HEK293 (cell line): ENCODE data around the gene CLPSL2.

Experiments used
- CTCF ChIA-PET: fragments of 350-600 bp; formaldehyde crosslinking; extraction: SDS; loops from one replicate; lab custom pipeline; 2021; ENCODE audit warnings: antibody characterized with exemption; lab: Yijun Ruan, JAX
- POLR2A ChIA-PET: fragments of 300-600 bp; formaldehyde crosslinking; extraction: SDS; loops from one replicate; lab custom pipeline; 2020; ENCODE audit warnings: antibody characterized with exemption, inconsistent platforms; lab: Yijun Ruan, JAX
- H3K27ac ChIP-seq: fragments of 200-500 bp; sonication (Bioruptor generic); 2 replicates; pipeline ENCODE4 v1.5.1; 2014; ENCODE audit warnings: low read depth, low read length, control low read depth, inconsistent platforms; ENCODE audit errors: extremely low read depth
- H3K36me3 ChIP-seq, 2 experiments: fragments of 200-500 bp in 1 of 2; sonication (Bioruptor generic) in 1 of 2; 1 replicate in 1 of 2; 2 replicates in 1 of 2; pipeline ENCODE4 v1.5.1; 2014 to 2017; ENCODE audit warnings: inconsistent platforms in 2 of 2, low read length in 2 of 2; ENCODE audit not compliant: control insufficient read depth in 2 of 2, insufficient read depth in 1 of 2
- H3K4me1 ChIP-seq: fragments of 200-500 bp; sonication (Bioruptor generic); 2 replicates; pipeline ENCODE4 v1.5.1; 2014; ENCODE audit warnings: mild to moderate bottlenecking, low read length, inconsistent platforms; ENCODE audit not compliant: control insufficient read depth, insufficient read depth
- H3K4me3 ChIP-seq: 2 replicates; pipeline ENCODE4 v1.5.1; 2011; ENCODE audit warnings: low read depth, mild to moderate bottlenecking, control low read depth, low read length, moderate library complexity
- H3K9me3 ChIP-seq: fragments of 200-500 bp; sonication (Bioruptor generic); 2 replicates; pipeline ENCODE4 v1.5.1; 2014; ENCODE audit warnings: low read depth, low read length, inconsistent platforms; ENCODE audit not compliant: control insufficient read depth, insufficient read depth
- PATZ1 ChIP-seq: fragments of 450-650 bp; formaldehyde crosslinking; IDR thresholded peaks from 2 replicates; pipeline ENCODE4 v1.5.1; 2016; ENCODE audit warnings: missing biosample characterization, missing genetic modification characterization
- RBAK ChIP-seq: fragments of 450-650 bp; formaldehyde crosslinking; IDR thresholded peaks from 2 replicates; pipeline ENCODE4 v1.5.1; 2016; ENCODE audit warnings: missing biosample characterization, missing genetic modification characterization
- SCRT2 ChIP-seq: fragments of 450-650 bp; formaldehyde crosslinking; IDR thresholded peaks from 2 replicates; pipeline ENCODE4 v1.5.1; 2016; ENCODE audit warnings: missing biosample characterization, missing genetic modification characterization
- YY1 ChIP-seq: fragments of 450-650 bp; formaldehyde crosslinking; IDR thresholded peaks from 2 replicates; pipeline ENCODE4 v1.5.1; 2018; ENCODE audit warnings: missing biosample characterization, missing genetic modification characterization
- ZBTB1 ChIP-seq: fragments of 450-650 bp; formaldehyde crosslinking; IDR thresholded peaks from 2 replicates; pipeline ENCODE4 v1.5.1; 2016; ENCODE audit warnings: missing biosample characterization, missing genetic modification characterization
- ZBTB20 ChIP-seq: fragments of 450-650 bp; formaldehyde crosslinking; IDR thresholded peaks from 2 replicates; pipeline ENCODE4 v1.5.1; 2016; ENCODE audit warnings: missing biosample characterization, missing genetic modification characterization
- ZBTB21 ChIP-seq: fragments of 450-650 bp; formaldehyde crosslinking; IDR thresholded peaks from 2 replicates; pipeline ENCODE4 v1.5.1; 2017; ENCODE audit warnings: missing biosample characterization, missing genetic modification characterization
- ZBTB26 ChIP-seq: fragments of 450-650 bp; formaldehyde crosslinking; optimal IDR thresholded peaks from 2 replicates; pipeline ENCODE3; 2016; ENCODE audit warnings: missing biosample characterization, mild to moderate bottlenecking, missing genetic modification characterization
- ZFHX2 ChIP-seq: fragments of 450-650 bp; formaldehyde crosslinking; conservative IDR thresholded peaks from 2 replicates; pipeline ENCODE4 v1.5.1; 2016; ENCODE audit warnings: missing biosample characterization, missing genetic modification characterization
- ZFP41 ChIP-seq: fragments of 450-650 bp; formaldehyde crosslinking; IDR thresholded peaks from 2 replicates; pipeline ENCODE4 v1.5.1; 2016; ENCODE audit warnings: missing biosample characterization, missing genetic modification characterization, borderline replicate concordance
- ZNF140 ChIP-seq: fragments of 450-650 bp; formaldehyde crosslinking; IDR thresholded peaks from 2 replicates; pipeline ENCODE4 v1.5.1; 2016; ENCODE audit warnings: missing biosample characterization, missing genetic modification characterization
- ZNF184 ChIP-seq: fragments of 450-650 bp; IDR thresholded peaks from 2 replicates; pipeline ENCODE4 v1.5.1; 2018; ENCODE audit warnings: missing biosample characterization, mild to moderate bottlenecking, missing genetic modification characterization
- ZNF433 ChIP-seq: fragments of 450-650 bp; formaldehyde crosslinking; IDR thresholded peaks from 2 replicates; pipeline ENCODE4 v1.5.1; 2016; ENCODE audit warnings: missing biosample characterization, missing genetic modification characterization, low read depth
- ZNF518A ChIP-seq: fragments of 450-650 bp; formaldehyde crosslinking; conservative IDR thresholded peaks from 2 replicates; pipeline ENCODE4 v1.5.1; 2016; ENCODE audit warnings: low read depth, missing biosample characterization, missing genetic modification characterization
- ZNF549 ChIP-seq: fragments of 450-650 bp; IDR thresholded peaks from 2 replicates; pipeline ENCODE4 v1.5.1; 2018; ENCODE audit warnings: missing biosample characterization, missing genetic modification characterization, mild to moderate bottlenecking, inconsistent platforms, moderate library complexity
- ZNF571 ChIP-seq: fragments of 450-650 bp; formaldehyde crosslinking; IDR thresholded peaks from 2 replicates; pipeline ENCODE4 v1.5.0; 2017; ENCODE audit warnings: missing biosample characterization, missing genetic modification characterization
- ZNF621 ChIP-seq: fragments of 450-650 bp; formaldehyde crosslinking; IDR thresholded peaks from 2 replicates; pipeline ENCODE4 v1.5.1; 2017; ENCODE audit warnings: missing biosample characterization, missing genetic modification characterization
- ZNF639 ChIP-seq: fragments of 450-650 bp; formaldehyde crosslinking; IDR thresholded peaks from 2 replicates; pipeline ENCODE4 v1.5.1; 2016; ENCODE audit warnings: missing biosample characterization, missing genetic modification characterization
- ZXDB ChIP-seq: fragments of 450-650 bp; formaldehyde crosslinking; IDR thresholded peaks from 2 replicates; pipeline ENCODE4 v1.5.1; 2016; ENCODE audit warnings: missing biosample characterization, missing genetic modification characterization
- TF ChIP-seq, protein P1 (sequence below): fragments of 450-650 bp; formaldehyde crosslinking; IDR thresholded peaks from 2 replicates; pipeline ENCODE4 v1.5.1; 2017; ENCODE audit warnings: missing biosample characterization, missing genetic modification characterization

The CLPSL2 gene

GRCh38 chr6:35817515-35817914, 41.1 kb downstream of the CLPSL2 start:
- Histone ChIP-seq H3K4me3 (no peak overlapping the region), H3K9me3 (no peaks in the 10 kb centered on the region), H3K27ac (no peak overlapping the region), H3K4me1 (no peaks in the 10 kb centered on the region), H3K36me3 (no peaks in the 10 kb centered on the region)
- TF ChIP-seq, protein P1, sequence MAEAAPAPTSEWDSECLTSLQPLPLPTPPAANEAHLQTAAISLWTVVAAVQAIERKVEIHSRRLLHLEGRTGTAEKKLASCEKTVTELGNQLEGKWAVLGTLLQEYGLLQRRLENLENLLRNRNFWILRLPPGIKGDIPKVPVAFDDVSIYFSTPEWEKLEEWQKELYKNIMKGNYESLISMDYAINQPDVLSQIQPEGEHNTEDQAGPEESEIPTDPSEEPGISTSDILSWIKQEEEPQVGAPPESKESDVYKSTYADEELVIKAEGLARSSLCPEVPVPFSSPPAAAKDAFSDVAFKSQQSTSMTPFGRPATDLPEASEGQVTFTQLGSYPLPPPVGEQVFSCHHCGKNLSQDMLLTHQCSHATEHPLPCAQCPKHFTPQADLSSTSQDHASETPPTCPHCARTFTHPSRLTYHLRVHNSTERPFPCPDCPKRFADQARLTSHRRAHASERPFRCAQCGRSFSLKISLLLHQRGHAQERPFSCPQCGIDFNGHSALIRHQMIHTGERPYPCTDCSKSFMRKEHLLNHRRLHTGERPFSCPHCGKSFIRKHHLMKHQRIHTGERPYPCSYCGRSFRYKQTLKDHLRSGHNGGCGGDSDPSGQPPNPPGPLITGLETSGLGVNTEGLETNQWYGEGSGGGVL (tag by site-specific recombination), result no peak
- TF ChIP-seq ZNF621 (tag by site-specific recombination) (no peak), ZNF184 (peak; percentile 100), ZXDB (no peak), ZBTB21 (tag by site-specific recombination) (no peak), ZNF518A (tag by site-specific recombination) (no peak)
- CTCF ChIA-PET, result no interaction called here
- POLR2A ChIA-PET, result no interaction called here

GRCh38 chr6:35823601-35824000, 47.2 kb downstream of the CLPSL2 start:
- ChIA-PET POLR2A (no interaction called here), CTCF (interaction anchor here (0.7 kb wide), 1 partner anchor 83 kb away, joined by 4 read pairs; no protein-coding TSS in a partner anchor)
- no peaks in the 10 kb centered on the region for H3K36me3 ChIP-seq
- H3K27ac ChIP-seq, result no peak overlapping the region
- H3K4me1 ChIP-seq, result no peaks in the 10 kb centered on the region
- no peaks in the 10 kb centered on the region for H3K9me3 ChIP-seq
- no peak overlapping the region for H3K4me3 ChIP-seq
- TF ChIP-seq ZNF639 (tag by site-specific recombination), result no peak
- TF ChIP-seq ZNF571 (tag by site-specific recombination), result no peak
- no peak for TF ChIP-seq PATZ1 (tag by site-specific recombination)
- TF ChIP-seq RBAK, result no peak
- no peak for TF ChIP-seq SCRT2
- TF ChIP-seq ZBTB26 (tag by site-specific recombination), result no peak
- no peak for TF ChIP-seq ZNF433 (tag by site-specific recombination)
- no peak for TF ChIP-seq ZBTB20
- TF ChIP-seq ZNF140 (tag by site-specific recombination), result no peak
- TF ChIP-seq ZFHX2 (tag by site-specific recombination), result no peak
- TF ChIP-seq ZFP41 (tag by site-specific recombination), result no peak
- no peak for TF ChIP-seq YY1
- TF ChIP-seq ZBTB1 (tag by site-specific recombination), result no peak
- TF ChIP-seq ZNF549 (tag by site-specific recombination), result no peak
